Brain microvascular endothelial cell (primary cell): ENCODE results near the gene ZNF569.
"Not testable (repeated sequence)": the region's sequence is repeated elsewhere in the genome, so short reads cannot be mapped to it uniquely, and the experiment has no call there.

ENCODE experiments used
- DNase-seq: peaks from one replicate; pipeline ENCODE4 v3.0.0-alpha.2; 2020
- H3K27ac ChIP-seq: fragments of 250-450 bp; sonication (Bioruptor Pico); 2 replicates; pipeline ENCODE4 v1.5.1; 2020; ENCODE audit warnings: mild to moderate bottlenecking, moderate library complexity
- H3K27me3 ChIP-seq: fragments of 250-450 bp; sonication (Bioruptor Pico); replicated peaks from 2 replicates; pipeline ENCODE4 v1.5.1; 2020; ENCODE audit warnings: mild to moderate bottlenecking
- H3K36me3 ChIP-seq: fragments of 250-450 bp; sonication (Bioruptor Pico); replicated peaks from 2 replicates; pipeline ENCODE4 v1.5.1; 2020; ENCODE audit warnings: mild to moderate bottlenecking
- H3K4me3 ChIP-seq: 2 replicates; pipeline ENCODE4 v1.5.1; 2011; ENCODE audit warnings: low read depth, mild to moderate bottlenecking, control low read depth, low read length, moderate library complexity
- CTCF ChIP-seq: IDR thresholded peaks from 2 replicates; pipeline ENCODE4 v1.5.1; 2011; ENCODE audit warnings: low read depth, mild to moderate bottlenecking, moderate library complexity, low read length, control low read depth, inconsistent platforms; ENCODE audit errors: missing control alignments
- in situ Hi-C: cut with HindIII; loops from 2 replicates; pipeline ENCODE4 v1.10.0; 2017; ENCODE audit warnings: low sequenced_read_pairs, low pct_ligation_motif_present

Gene ZNF569

GRCh38 chr19:37413313-37414084 lies 53.7 kb downstream of the ZNF569 start:
- H3K27ac ChIP-seq, result no peak overlapping the region
- TF ChIP-seq CTCF, result no peak
- H3K36me3 ChIP-seq, result no peaks in the 10 kb centered on the region
- no peaks in the 10 kb centered on the region for H3K27me3 ChIP-seq
- no peak overlapping the region for H3K4me3 ChIP-seq
- DNase-seq, result no peak
- in situ Hi-C loops, result no loop called here

- H3K36me3 ChIP-seq, result no peaks in the 10 kb centered on the region
- no peak for TF ChIP-seq CTCF
- no peak overlapping the region for H3K27ac ChIP-seq
- H3K4me3 ChIP-seq, result no peak overlapping the region
- no peak for DNase-seq
- in situ Hi-C loops, result no loop called here
- H3K27me3 ChIP-seq, result no peaks in the 10 kb centered on the region
Observed at GRCh38 chr19:37412700-37413099, 54.5 kb downstream of the ZNF569 start.

GRCh38 chr19:37406140-37406846 lies 61.0 kb downstream of the ZNF569 start:
- in situ Hi-C loops, H3K27me3 ChIP-seq, DNase-seq, H3K36me3 ChIP-seq, H3K4me3 ChIP-seq, H3K27ac ChIP-seq: not testable (repeated sequence)

- H3K27ac ChIP-seq, result no peak overlapping the region
- no peak overlapping the region for H3K4me3 ChIP-seq
- in situ Hi-C loops, result no loop called here
- no peaks in the 10 kb centered on the region for H3K27me3 ChIP-seq
- H3K36me3 ChIP-seq, result no peaks in the 10 kb centered on the region
- no peak for DNase-seq
- no peak for TF ChIP-seq CTCF
Observed at GRCh38 chr19:37403403-37403802, 63.8 kb downstream of the ZNF569 start.

- TF ChIP-seq CTCF, result no peak
- in situ Hi-C loops, result no loop called here
- DNase-seq, result no peak
- Histone ChIP-seq H3K36me3 (no peaks in the 10 kb centered on the region), H3K27ac (no peak overlapping the region), H3K27me3 (no peaks in the 10 kb centered on the region), H3K4me3 (no peak overlapping the region)
Observed at GRCh38 chr19:37401078-37401477, 66.2 kb downstream of the ZNF569 start.

- not testable (repeated sequence) for H3K4me3 ChIP-seq
Observed at GRCh38 chr19:37391399-37391798, 75.8 kb downstream of the ZNF569 start.

GRCh38 chr19:37389234-37389633 lies 78.0 kb downstream of the ZNF569 start:
- DNase-seq, result no peak
- H3K4me3 ChIP-seq, result no peak overlapping the region
- TF ChIP-seq CTCF, result no peak
- peaks cover 15% of the 10 kb centered on the region for H3K36me3 ChIP-seq
- no peaks in the 10 kb centered on the region for H3K27me3 ChIP-seq
- in situ Hi-C loops, result no loop called here
- no peak overlapping the region for H3K27ac ChIP-seq

More at GRCh38 chr19:37391399-37391798, 75.8 kb downstream of the ZNF569 start:
- H3K36me3 ChIP-seq, DNase-seq, in situ Hi-C loops, H3K27ac ChIP-seq, H3K27me3 ChIP-seq: not testable (repeated sequence)
